HG03439 (cell line): Measurements from ENCODE around the gene SYNDIG1L.

Experiments
- ATAC-seq: cut with Tn5 transposase; IDR thresholded peaks from one replicate; pipeline ENCODE4 v1.9.1; 2021; ENCODE audit warnings: mild to moderate bottlenecking, moderate library complexity; ENCODE audit not compliant: unreplicated experiment

The SYNDIG1L gene

GRCh38 chr14:74364271-74364880 lies 61.6 kb downstream of the SYNDIG1L start:
- ATAC-seq = no peak

- ATAC-seq = no peak
Measured at GRCh38 chr14:74362361-74362915, 63.6 kb downstream of the SYNDIG1L start.

GRCh38 chr14:74360163-74360562 lies 65.8 kb downstream of the SYNDIG1L start:
- ATAC-seq = no peak

GRCh38 chr14:74358176-74358829 lies 67.7 kb downstream of the SYNDIG1L start:
- ATAC-seq = no peak

- no peak for ATAC-seq
Measured at GRCh38 chr14:74357585-74357984, 68.4 kb downstream of the SYNDIG1L start.

- ATAC-seq = no peak
Measured at GRCh38 chr14:74356892-74357575, 69.0 kb downstream of the SYNDIG1L start.
